SJCRH30 (cell line): ENCODE data around the gene RSPRY1. TPM values are rescaled to one million over a fixed set of nuclear protein-coding genes. Genes with fewer than 3 reads are reported as not detected.
A peak's percentile ranks its signal among the peaks of the same experiment; 100 is the strongest.
"Not testable (repeated sequence)": the region's sequence is repeated elsewhere in the genome, so short reads cannot be mapped to it uniquely, and the experiment has no call there.

ENCODE experiments used
- DNase-seq, 2 experiments: peaks; one replicate each; pipeline ENCODE4 v3.0.0-alpha.2; 2015 to 2020
- H3K27ac ChIP-seq: fragments of 250-450 bp; sonication (Bioruptor Pico); 2 replicates; pipeline ENCODE4 v1.5.1; 2020; ENCODE audit warnings: mild to moderate bottlenecking, moderate library complexity
- H3K27me3 ChIP-seq: fragments of 250-450 bp; sonication (Bioruptor Pico); 2 replicates; pipeline ENCODE4 v1.5.1; 2020; ENCODE audit warnings: mild to moderate bottlenecking, moderate library complexity
- H3K36me3 ChIP-seq: fragments of 250-450 bp; sonication (Bioruptor Pico); 2 replicates; pipeline ENCODE4 v1.5.1; 2020; ENCODE audit warnings: mild to moderate bottlenecking, moderate library complexity
- H3K4me1 ChIP-seq: fragments of 250-450 bp; sonication (Bioruptor Pico); 2 replicates; pipeline ENCODE4 v1.5.1; 2020; ENCODE audit warnings: mild to moderate bottlenecking, moderate library complexity
- H3K4me3 ChIP-seq: fragments of 250-450 bp; sonication (Bioruptor Pico); 2 replicates; pipeline ENCODE4 v1.5.1; 2020; ENCODE audit warnings: mild to moderate bottlenecking, moderate library complexity
- H3K9me3 ChIP-seq: fragments of 250-450 bp; sonication (Bioruptor Pico); replicated peaks from 2 replicates; pipeline ENCODE4 v1.5.1; 2020; ENCODE audit warnings: mild to moderate bottlenecking, moderate library complexity
- total RNA-seq: library from RNA; depleted of rRNA; stranded (reverse); fragments of >200 nt; shearing (Covaris generic); gene quantifications from 2 replicates; pipeline ENCODE4 v1.2.3, GENCODE V29; 2014

The RSPRY1 gene
- total RNA-seq, 1 experiment from 2014 or later: 49.9 TPM

DNA sequence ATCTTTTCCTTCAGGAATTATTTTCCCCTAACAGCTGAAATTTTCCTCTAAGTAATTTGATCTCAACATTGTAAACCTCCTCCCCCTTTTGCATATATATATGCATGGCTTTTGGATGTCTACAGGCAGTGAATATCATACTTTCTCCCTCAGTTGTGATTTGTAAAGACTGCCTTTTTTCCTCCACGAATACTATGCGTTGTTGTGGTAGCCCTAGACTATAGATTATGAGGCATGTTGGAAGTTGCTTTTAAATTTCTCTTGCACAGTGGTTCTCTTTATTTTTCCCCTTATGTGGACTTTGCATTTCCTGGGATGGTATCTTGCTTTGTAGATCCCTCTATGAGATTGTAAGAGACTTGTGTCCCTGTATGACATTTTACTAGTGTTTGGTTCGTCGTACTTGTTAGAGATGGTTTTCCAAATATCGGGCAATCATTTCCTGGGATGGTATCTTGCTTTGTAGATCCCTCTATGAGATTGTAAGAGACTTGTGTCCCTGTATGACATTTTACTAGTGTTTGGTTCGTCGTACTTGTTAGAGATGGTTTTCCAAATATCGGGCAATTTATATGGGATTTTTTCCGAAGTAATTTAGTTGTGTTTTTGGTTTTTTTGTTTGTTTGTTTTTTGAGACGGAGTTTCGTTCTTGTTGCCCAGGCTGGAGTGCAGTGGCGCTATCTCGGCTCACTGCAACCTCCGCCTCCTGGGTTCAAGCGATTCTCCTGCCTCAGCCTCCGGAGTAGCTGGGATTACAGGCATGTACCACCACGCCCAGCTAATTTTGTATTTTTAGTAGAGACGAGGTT, 2.0 kb downstream of the RSPRY1 start:
- H3K27ac ChIP-seq, H3K27me3 ChIP-seq, H3K9me3 ChIP-seq, DNase-seq, H3K36me3 ChIP-seq: not testable (repeated sequence)
- Histone ChIP-seq H3K4me3 (peak overlapping the region; percentile 78), H3K4me1 (peaks cover 28% of the 10 kb centered on the region)

DNA sequence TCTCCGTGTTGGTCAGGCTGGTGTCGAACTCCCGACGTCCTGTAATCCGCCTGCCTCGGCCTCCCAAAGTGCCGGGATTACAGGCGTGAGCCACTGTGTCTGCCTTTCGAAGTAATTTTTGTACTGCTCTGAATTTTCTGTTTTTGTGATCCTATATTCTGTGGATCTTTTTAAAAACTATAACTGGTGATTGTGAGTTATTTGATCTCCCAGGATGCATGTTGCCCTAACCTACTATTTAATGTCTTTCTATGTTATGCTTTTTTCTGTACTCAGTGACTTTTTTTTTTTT, 2.5 kb downstream of the RSPRY1 start:
- Histone ChIP-seq H3K4me1 (peaks cover 29% of the 10 kb centered on the region), H3K4me3 (no peak overlapping the region), H3K27ac (no peak overlapping the region), H3K27me3 (no peaks in the 10 kb centered on the region), H3K9me3 (no peaks in the 10 kb centered on the region), H3K36me3 (no peaks in the 10 kb centered on the region)
- DNase-seq: no peak

DNA sequence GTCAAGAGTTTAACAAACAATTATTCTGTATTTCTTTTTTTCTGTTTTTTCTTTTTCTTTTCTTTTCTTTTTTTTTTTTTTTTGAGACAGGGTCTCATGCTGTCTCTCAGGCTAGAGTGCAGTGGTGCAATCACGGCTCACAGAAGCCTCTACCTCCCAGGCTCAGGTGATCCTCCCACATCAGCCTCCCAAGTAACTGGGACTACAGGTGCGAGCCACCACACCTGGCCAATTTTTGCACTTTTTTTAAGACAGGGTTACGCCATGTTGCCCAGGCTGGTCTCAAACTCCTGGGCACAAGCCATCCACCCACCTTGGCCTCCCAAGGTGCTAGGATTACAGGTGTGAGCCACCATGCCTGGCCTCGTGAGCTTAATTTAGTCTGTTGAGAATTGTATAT, 3.4 kb downstream of the RSPRY1 start:
- H3K36me3 ChIP-seq, DNase-seq, H3K9me3 ChIP-seq, H3K4me3 ChIP-seq, H3K27me3 ChIP-seq, H3K27ac ChIP-seq: not testable (repeated sequence)
- H3K4me1 ChIP-seq: peaks cover 34% of the 10 kb centered on the region

DNA sequence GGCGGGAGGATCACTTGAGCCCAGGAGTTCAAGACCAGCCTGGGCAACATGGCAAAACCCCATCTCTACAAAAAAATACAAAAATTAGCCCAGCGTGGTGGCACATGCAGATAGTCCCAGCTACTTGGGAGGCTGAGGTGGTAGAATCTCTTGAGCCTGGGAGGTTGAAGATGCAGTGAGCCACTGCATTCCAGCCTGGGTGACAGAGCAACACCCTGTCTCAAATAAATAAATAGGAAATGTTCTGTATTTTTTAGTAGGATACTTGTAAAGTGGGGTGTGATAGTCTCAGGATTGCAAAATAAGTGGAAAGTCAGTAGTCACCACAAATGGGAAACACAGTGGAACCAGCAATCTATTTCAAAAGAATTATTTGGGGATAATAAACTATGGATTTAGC, 4.0 kb downstream of the RSPRY1 start:
- no peaks in the 10 kb centered on the region for H3K27me3 ChIP-seq
- no peaks in the 10 kb centered on the region for H3K36me3 ChIP-seq
- no peak overlapping the region for H3K27ac ChIP-seq

DNA sequence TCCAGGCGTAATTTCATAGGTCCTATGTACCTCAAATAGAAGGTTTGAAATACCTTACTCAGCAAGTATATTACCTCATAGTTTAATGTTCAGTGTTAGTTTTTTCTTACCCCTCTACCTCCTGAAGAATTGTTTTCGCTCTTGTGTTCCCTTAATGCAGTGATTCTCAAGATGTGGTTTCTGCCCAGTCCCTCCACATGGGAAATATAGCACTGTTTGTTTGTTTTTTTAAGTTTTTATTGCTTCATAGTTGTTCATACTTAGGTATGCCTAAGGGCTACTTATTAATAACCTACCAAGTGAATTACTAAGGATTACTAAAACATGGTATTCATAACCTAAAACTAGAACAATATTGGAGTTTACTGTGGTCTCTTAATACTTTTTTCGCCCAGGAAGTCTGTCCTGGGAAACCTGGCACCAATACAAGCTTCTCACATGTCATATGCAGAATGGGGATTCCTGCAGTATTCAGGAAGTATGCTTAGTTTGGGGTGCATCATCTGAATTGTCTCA, 5.0 kb downstream of the RSPRY1 start:
- no peaks in the 10 kb centered on the region for H3K27me3 ChIP-seq
- peaks cover 31% of the 10 kb centered on the region for H3K4me1 ChIP-seq
- peak in 1 of 2 experiments; percentile 50 for DNase-seq
- H3K9me3 ChIP-seq: no peaks in the 10 kb centered on the region
- H3K36me3 ChIP-seq: 0 out of 2 replicates have a peak, but pooled peaks cover 2% of the 10 kb centered on the region
- no peak overlapping the region for H3K27ac ChIP-seq
- no peak overlapping the region for H3K4me3 ChIP-seq

More for the DNA sequence above, 4.0 kb downstream of the RSPRY1 start:
- H3K4me1 ChIP-seq: peaks cover 31% of the 10 kb centered on the region
- no peaks in the 10 kb centered on the region for H3K9me3 ChIP-seq
- H3K4me3 ChIP-seq: no peak overlapping the region
- no peak for DNase-seq

DNA sequence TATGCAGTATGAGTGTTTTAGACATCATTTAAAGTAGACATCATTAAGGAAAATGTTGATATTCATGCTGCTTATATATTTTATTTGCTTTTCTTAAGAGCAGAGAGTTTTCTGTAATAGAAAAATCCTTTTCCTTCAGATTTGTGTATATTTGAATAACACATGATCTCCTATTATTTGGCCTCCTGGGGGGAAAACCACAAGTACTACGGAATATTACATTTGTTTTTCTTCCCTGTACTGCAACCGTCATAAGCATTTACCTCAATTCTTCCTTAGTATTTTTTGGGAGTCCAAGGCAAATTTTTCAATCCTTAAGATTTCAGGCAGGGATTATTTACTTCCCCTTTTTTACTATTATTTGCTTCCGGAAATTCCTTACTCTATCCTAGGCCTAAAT, 6.0 kb downstream of the RSPRY1 start:
- peaks cover 31% of the 10 kb centered on the region for H3K4me1 ChIP-seq
- H3K9me3 ChIP-seq: 0 out of 2 replicates have a peak, but pooled peaks cover 2% of the 10 kb centered on the region
- H3K4me3 ChIP-seq: no peak overlapping the region
- H3K27ac ChIP-seq: no peak overlapping the region
- 0 out of 2 replicates have a peak, but pooled peaks cover 2% of the 10 kb centered on the region for H3K36me3 ChIP-seq
- H3K27me3 ChIP-seq: no peaks in the 10 kb centered on the region
- DNase-seq: no peak

DNA sequence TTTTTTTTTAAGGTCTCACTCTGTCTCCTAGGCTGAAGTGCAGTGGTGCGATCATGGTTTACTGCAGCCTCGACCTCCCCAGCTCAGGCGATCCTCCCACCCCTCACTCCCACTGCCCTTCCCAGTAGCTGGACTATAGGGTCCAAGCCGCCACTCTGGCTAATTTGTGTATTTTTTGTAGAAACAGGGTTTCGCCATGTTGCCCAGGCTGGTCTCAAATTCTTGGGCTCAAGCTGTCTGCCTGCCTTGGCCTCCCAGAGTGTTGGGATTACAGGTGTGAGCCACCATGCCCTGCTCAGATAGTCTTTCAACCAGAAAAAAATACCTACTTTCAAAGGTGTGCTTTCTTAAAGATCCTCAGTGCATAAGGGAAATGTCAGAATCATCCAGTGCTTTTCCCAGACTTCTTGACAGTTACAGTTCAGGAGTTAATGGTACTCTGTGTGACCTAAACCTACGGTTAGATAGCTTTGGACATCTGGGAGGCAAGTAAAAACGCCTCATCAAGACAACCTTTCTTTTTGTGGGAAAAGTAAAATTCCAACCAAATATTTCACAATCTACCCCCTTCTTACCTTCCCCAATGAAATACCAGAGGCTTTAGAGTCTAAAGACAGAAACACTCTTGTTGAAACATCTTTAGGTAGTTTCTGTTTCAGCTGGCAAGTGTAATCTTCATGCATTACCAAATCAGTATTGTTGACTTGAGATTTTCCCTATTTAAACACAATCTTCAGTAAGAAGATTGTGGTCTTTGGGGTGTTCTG, 6.8 kb downstream of the RSPRY1 start:
- H3K36me3 ChIP-seq: 0 out of 2 replicates have a peak, but pooled peaks cover 4% of the 10 kb centered on the region

DNA sequence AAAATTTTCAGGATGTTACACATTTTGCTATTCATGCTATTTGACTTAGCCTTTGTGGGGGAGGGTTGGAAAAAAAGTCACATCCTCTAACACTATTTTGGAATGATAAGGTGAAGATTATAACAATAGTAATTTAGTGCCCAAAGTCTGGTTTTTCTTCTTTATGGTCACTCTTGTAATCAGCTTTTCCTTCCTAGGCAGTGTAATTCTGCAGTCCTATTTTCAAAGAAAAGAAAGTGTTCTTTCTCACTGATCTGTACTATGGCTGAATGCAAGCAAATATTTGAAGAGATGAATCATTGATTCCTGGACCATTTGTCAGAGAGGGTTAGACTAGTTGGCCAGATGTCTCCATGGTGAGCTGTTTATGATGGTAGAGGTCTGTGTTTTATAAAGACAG, 8.4 kb downstream of the RSPRY1 start:
- peak in 1 of 2 experiments; percentile 39 for DNase-seq
- peak overlapping the region; percentile 34 for H3K27ac ChIP-seq
- H3K27me3 ChIP-seq: no peaks in the 10 kb centered on the region
- H3K36me3 ChIP-seq: 0 out of 2 replicates have a peak, but pooled peaks cover 11% of the 10 kb centered on the region
- H3K4me3 ChIP-seq: no peak overlapping the region
- 0 out of 2 replicates have a peak, but pooled peaks cover 4% of the 10 kb centered on the region for H3K9me3 ChIP-seq
- H3K4me1 ChIP-seq: peaks cover 24% of the 10 kb centered on the region

More for the DNA sequence above, 6.8 kb downstream of the RSPRY1 start:
- peaks cover 28% of the 10 kb centered on the region for H3K4me1 ChIP-seq
- H3K4me3 ChIP-seq: no peak overlapping the region
- H3K9me3 ChIP-seq: 0 out of 2 replicates have a peak, but pooled peaks cover 4% of the 10 kb centered on the region
- DNase-seq: no peak
- H3K27me3 ChIP-seq: no peaks in the 10 kb centered on the region
- H3K27ac ChIP-seq: no peak overlapping the region

DNA sequence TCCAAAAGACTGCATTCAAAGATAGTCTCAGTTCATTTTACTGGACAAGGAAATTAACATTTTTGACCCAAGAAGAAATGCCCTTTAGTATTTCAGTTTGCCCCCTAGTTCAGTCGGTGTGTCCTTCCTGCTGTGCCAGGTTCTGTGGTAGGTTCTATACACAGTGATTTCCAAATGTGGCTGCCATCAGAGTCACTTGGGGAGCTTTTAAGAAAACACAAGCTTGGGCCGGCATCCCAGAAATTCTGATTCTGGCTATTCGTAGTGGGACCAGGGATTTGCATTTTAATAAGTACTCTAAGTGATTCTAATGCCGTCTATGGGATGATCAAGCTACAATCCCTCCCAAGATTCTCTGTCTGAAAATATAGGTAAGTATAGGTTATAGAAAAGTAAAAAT, 10.2 kb downstream of the RSPRY1 start:
- no peaks in the 10 kb centered on the region for H3K27me3 ChIP-seq
- H3K4me3 ChIP-seq: no peak overlapping the region
- H3K27ac ChIP-seq: no peak overlapping the region
- no peak for DNase-seq
- H3K4me1 ChIP-seq: peaks cover 20% of the 10 kb centered on the region
- 0 out of 2 replicates have a peak, but pooled peaks cover 11% of the 10 kb centered on the region for H3K36me3 ChIP-seq
- 0 out of 2 replicates have a peak, but pooled peaks cover 4% of the 10 kb centered on the region for H3K9me3 ChIP-seq

DNA sequence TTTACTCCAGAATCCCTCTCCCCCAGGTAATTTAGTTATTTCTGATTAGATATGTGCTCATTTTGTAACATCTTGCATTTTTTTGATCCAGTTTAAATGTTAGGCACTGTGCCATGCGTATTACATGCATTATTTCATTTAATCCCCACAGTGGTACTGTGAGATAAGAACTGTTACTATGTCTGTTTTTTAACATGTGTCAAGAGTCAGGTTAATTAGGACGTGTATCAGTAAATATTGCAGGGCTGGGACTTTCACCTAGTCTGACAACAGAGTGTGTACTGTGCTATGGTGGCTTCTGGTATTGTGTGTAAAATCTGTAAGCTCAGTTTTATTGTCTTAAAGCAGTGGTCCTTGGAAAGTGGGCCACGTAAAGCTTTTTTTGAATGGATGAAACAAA, 10.6 kb downstream of the RSPRY1 start:
- peaks cover 15% of the 10 kb centered on the region for H3K4me1 ChIP-seq
- 0 out of 2 replicates have a peak, but pooled peaks cover 11% of the 10 kb centered on the region for H3K36me3 ChIP-seq
- H3K27me3 ChIP-seq: no peaks in the 10 kb centered on the region
- no peak overlapping the region for H3K4me3 ChIP-seq
- H3K27ac ChIP-seq: no peak overlapping the region
- no peak for DNase-seq
- 0 out of 2 replicates have a peak, but pooled peaks cover 4% of the 10 kb centered on the region for H3K9me3 ChIP-seq

DNA sequence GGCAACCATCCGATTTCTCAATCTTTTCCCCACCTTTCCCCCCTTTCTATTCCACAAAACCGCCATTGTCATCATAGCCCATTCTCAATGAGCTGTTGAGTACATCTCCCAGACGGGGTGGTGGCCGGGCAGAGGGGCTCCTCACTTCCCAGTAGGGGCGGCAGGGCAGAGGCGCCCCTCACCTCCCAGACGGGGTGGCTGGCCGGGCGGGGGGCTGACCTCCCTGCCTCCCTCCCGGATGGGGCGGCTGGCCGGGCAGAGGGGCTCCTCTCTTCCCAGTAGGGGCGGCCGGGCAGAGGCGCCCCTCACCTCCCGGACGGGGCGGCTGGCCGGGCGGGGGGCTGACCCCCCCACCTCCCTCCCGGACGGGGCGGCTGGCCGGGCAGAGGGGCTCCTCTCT, 14.2 kb downstream of the RSPRY1 start:
- not testable (repeated sequence) for H3K9me3 ChIP-seq, H3K27ac ChIP-seq, H3K4me3 ChIP-seq, H3K4me1 ChIP-seq, H3K27me3 ChIP-seq, DNase-seq
- H3K36me3 ChIP-seq: peaks cover 30% of the 10 kb centered on the region

DNA sequence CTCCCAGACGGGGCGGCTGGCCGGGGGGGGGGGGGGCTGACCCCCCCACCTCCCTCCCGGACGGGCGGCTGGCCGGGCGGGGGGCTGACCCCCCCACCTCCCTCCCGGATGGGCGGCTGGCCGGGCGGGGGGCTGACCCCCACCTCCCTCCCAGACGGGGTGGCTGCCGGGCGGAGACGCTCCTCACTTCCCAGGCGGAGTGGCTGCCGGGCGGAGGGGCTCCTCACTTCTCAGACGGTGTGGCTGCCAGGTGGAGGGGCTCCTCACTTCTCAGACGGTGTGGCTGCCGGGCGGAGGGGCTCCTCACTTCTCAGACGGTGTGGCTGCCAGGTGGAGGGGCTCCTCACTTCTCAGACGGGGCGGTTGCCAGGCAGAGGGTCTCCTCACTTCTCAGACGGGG, 14.8 kb downstream of the RSPRY1 start:
- H3K27ac ChIP-seq, H3K27me3 ChIP-seq, DNase-seq, H3K9me3 ChIP-seq, H3K4me1 ChIP-seq, H3K4me3 ChIP-seq: not testable (repeated sequence)
- peaks cover 36% of the 10 kb centered on the region for H3K36me3 ChIP-seq

DNA sequence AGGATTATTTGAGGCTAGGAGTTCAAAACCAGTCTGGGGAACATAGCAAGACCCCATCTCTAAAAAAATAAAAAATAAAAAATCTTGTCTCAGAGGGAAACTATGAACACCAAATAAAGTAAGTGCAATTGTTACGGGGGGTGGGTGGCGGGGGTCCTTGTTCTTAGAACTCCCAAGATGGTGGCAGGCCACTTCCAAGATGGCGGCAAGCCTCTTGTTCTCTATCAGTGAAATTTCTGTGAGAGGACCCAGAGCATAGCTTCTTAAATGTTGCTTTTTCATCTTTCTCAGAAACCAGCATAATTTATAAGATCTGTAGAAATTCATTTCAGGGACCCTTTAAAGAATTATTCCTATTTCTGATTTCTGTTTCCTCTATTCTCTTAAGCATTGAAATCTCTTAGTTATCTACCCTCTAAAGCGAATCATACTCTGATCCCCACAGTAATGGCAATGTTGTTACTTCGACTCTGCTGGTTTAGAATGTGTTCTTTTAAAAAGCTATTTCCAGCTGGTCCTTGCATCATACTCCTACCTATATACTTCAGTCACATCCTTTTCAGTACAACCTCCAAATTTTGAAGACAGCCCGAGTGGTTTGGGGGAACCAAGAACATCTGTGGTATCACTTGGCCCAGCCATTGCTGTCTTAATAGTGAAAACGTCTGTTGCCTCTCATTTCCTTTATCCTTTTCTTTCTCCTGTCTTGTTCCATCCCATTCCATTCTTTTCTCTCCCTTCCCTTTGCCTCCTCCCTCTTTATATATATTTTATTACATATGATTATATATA, 16.2 kb downstream of the RSPRY1 start:
- Histone ChIP-seq H3K27ac (no peak overlapping the region), H3K9me3 (0 out of 2 replicates have a peak, but pooled peaks cover 1% of the 10 kb centered on the region), H3K27me3 (no peaks in the 10 kb centered on the region), H3K4me1 (no peaks in the 10 kb centered on the region; the same call in 1 of the 2 replicates), H3K36me3 (peaks cover 44% of the 10 kb centered on the region), H3K4me3 (no peak overlapping the region)
- DNase-seq: no peak

DNA sequence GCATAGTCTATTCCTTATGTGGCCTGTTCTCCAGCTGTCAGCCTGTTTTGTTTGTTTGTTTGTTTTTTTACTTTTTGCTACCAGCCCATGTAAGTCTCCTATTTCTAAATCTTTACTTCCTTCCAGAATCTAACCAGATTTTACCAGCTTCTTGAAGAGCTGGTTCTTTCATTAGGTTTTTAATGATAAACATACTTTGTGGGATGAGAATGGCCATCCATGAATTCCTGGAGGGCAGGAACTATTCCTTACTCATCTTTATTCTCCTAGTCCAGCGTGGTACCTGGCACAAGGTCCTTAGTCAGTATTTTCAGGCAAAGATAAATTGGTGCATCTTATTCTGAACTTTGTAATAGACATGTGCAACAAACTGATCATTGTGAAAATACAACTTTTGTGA, 17.3 kb downstream of the RSPRY1 start:
- H3K9me3 ChIP-seq: no peaks in the 10 kb centered on the region
- H3K4me1 ChIP-seq: no peaks in the 10 kb centered on the region; the same call in 1 of the 2 replicates
- H3K36me3 ChIP-seq: peaks cover 47% of the 10 kb centered on the region
- H3K27ac ChIP-seq: no peak overlapping the region
- H3K27me3 ChIP-seq: no peaks in the 10 kb centered on the region
- DNase-seq: no peak
- no peak overlapping the region for H3K4me3 ChIP-seq
